ENCODE measurements around the gene ITGBL1.

GRCh38 chr13:101545521-101545920 lies 93.0 kb downstream of the ITGBL1 start:
- TF ChIP-seq CTCF (IDR thresholded peaks at IDR 0.05): no peak
- no peak for TF ChIP-seq POLR2A (IDR thresholded peaks at IDR 0.05)

Data from testis (tissue), 2 donors.